HG03460 (cell line): ENCODE measurements around the gene PAXX.

Experiments used
- ATAC-seq: cut with Tn5 transposase; IDR thresholded peaks from one replicate; pipeline ENCODE4 v1.9.1; 2021; ENCODE audit not compliant: unreplicated experiment

The PAXX gene

GRCh38 chr9:136952876-136953770 lies 39.1 kb upstream of the PAXX start:
- no peak for ATAC-seq

- no peak for ATAC-seq
These were observed 38.4 kb upstream of the PAXX start for GRCh38 chr9:136953771-136954269.

GRCh38 chr9:136954270-136955083 lies 37.7 kb upstream of the PAXX start:
- no peak for ATAC-seq

GRCh38 chr9:136955202-136955942 lies 36.9 kb upstream of the PAXX start:
- no peak for ATAC-seq

GRCh38 chr9:136955943-136956335 lies 36.3 kb upstream of the PAXX start:
- ATAC-seq = no peak

- ATAC-seq = no peak
These were observed 35.6 kb upstream of the PAXX start for GRCh38 chr9:136956604-136957003.

GRCh38 chr9:136957461-136957860 lies 34.8 kb upstream of the PAXX start:
- no peak for ATAC-seq

- ATAC-seq = no peak
These were observed 34.3 kb upstream of the PAXX start for GRCh38 chr9:136957901-136958300.

- ATAC-seq = no peak
These were observed 33.7 kb upstream of the PAXX start for GRCh38 chr9:136958473-136958872.

GRCh38 chr9:136958898-136959850 lies 33.0 kb upstream of the PAXX start:
- ATAC-seq = no peak

GRCh38 chr9:136960212-136960937 lies 31.8 kb upstream of the PAXX start:
- no peak for ATAC-seq

- ATAC-seq = no peak
These were observed 31.3 kb upstream of the PAXX start for GRCh38 chr9:136960938-136961275.

GRCh38 chr9:136961279-136962065 lies 30.8 kb upstream of the PAXX start:
- no peak for ATAC-seq

GRCh38 chr9:136962163-136962562 lies 30.1 kb upstream of the PAXX start:
- ATAC-seq = no peak

- no peak for ATAC-seq
These were observed 29.4 kb upstream of the PAXX start for GRCh38 chr9:136962701-136963248.

GRCh38 chr9:136963341-136963740 lies 28.9 kb upstream of the PAXX start:
- ATAC-seq = no peak

GRCh38 chr9:136963751-136964150 lies 28.5 kb upstream of the PAXX start:
- no peak for ATAC-seq

- ATAC-seq = no peak
These were observed 28.0 kb upstream of the PAXX start for GRCh38 chr9:136964171-136964689.
